Fibroblast of lung (primary cell): ENCODE data around the gene TCAF1.

Experiments
- EZH2 ChIP-seq: IDR thresholded peaks from 2 replicates; pipeline ENCODE4 v1.5.1; 2012; ENCODE audit warnings: low read length, control low read depth, mild to moderate bottlenecking; ENCODE audit errors: missing control alignments
- TF ChIP-seq, protein P1 (sequence below), 2 donors: IDR thresholded peaks in 1 of 2; conservative IDR thresholded peaks in 1 of 2; 1 replicate in 1 of 2; 2 replicates in 1 of 2; pipeline ENCODE4 v1.5.1; 2011 to 2012; ENCODE audit warnings: low read length in 2 of 2, control low read depth in 1 of 2, inconsistent platforms in 1 of 2, low read depth in 1 of 2, mild to moderate bottlenecking in 1 of 2

GRCh38 chr7:143900230-143900766 is 1.7 kb downstream of the TCAF1 start:
- TF ChIP-seq, protein P1, sequence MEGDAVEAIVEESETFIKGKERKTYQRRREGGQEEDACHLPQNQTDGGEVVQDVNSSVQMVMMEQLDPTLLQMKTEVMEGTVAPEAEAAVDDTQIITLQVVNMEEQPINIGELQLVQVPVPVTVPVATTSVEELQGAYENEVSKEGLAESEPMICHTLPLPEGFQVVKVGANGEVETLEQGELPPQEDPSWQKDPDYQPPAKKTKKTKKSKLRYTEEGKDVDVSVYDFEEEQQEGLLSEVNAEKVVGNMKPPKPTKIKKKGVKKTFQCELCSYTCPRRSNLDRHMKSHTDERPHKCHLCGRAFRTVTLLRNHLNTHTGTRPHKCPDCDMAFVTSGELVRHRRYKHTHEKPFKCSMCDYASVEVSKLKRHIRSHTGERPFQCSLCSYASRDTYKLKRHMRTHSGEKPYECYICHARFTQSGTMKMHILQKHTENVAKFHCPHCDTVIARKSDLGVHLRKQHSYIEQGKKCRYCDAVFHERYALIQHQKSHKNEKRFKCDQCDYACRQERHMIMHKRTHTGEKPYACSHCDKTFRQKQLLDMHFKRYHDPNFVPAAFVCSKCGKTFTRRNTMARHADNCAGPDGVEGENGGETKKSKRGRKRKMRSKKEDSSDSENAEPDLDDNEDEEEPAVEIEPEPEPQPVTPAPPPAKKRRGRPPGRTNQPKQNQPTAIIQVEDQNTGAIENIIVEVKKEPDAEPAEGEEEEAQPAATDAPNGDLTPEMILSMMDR (conservative IDR thresholded peaks at IDR 0.05 in 1 of 2, IDR thresholded peaks at IDR 0.05 in 1 of 2; ENCODE audit: low read depth in 1 of 2, low read length in 2 of 2) = no peak
- no peak for TF ChIP-seq EZH2
